GM19468 (cell line): Measurements from ENCODE around the gene MTUS2.
"Not testable (repeated sequence)": the region's sequence is repeated elsewhere in the genome, so short reads cannot be mapped to it uniquely, and the experiment has no call there.

ENCODE experiments used
- ATAC-seq: cut with Tn5 transposase; IDR thresholded peaks from one replicate; pipeline ENCODE4 v1.9.1; 2021; ENCODE audit warnings: mild to moderate bottlenecking, moderate library complexity, moderate number of reproducible peaks; ENCODE audit not compliant: unreplicated experiment; ENCODE audit errors: extremely low read depth

The MTUS2 gene

GRCh38 chr13:29362849-29363604 lies 542.9 kb downstream of the MTUS2 start:
- ATAC-seq: peak; percentile 52

DNA sequence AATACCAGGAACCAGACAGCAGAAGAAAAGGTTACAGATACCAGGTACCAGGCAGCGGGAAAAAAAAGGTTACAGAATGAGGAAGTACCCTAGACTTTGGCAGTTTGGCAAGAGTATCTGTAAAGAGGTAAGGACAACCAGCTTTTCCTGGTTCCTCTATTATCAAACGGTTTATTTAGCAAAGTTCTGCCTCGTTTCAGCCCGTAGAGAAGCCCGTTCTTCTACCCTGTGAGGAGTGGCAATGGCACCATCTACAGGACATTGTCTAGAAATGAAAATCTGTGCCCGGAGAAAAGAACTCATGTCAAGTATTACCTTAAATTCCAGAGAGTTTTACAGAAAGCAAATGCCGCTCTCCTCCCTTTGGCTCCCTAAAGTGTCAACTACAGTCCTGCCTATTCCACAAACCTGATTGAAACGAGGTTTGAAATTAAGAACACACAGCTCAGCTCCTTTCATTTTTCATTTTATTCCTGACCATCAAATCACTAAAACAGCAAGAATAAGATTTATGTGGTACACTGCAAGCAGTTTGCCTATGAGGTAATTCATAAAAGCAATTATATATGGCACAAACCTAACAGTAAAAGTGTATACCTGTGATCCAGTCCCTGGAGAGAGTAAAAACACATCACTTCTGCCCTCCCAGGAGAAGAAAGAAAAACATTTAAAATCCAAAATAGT lies 549.1 kb downstream of the MTUS2 start:
- no peak for ATAC-seq

GRCh38 chr13:29379281-29379680 lies 559.1 kb downstream of the MTUS2 start:
- no peak for ATAC-seq

- no peak for ATAC-seq
These were observed 559.7 kb downstream of the MTUS2 start for GRCh38 chr13:29379865-29380264.

- no peak for ATAC-seq
These were observed 561.9 kb downstream of the MTUS2 start for GRCh38 chr13:29382021-29382420.

DNA sequence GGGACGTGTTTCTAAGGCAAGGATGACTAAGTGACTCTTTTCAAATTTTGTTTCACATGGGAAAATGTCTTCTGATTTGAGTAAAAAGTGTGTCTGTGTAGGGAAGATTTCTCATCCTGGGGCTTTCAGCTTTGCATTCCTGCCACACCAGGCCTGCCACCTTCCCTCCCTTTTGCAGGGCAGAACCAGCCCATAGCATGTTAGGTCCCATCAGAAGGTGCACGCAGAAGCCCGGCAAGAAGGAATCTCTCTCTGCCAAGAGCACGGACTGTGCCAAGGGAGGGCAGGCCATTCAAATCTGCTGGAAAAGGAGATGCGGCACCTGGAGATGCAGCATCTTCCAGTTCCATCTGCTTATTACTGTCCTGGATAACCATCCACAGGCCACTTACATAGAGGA lies 563.3 kb downstream of the MTUS2 start:
- ATAC-seq: no peak

DNA sequence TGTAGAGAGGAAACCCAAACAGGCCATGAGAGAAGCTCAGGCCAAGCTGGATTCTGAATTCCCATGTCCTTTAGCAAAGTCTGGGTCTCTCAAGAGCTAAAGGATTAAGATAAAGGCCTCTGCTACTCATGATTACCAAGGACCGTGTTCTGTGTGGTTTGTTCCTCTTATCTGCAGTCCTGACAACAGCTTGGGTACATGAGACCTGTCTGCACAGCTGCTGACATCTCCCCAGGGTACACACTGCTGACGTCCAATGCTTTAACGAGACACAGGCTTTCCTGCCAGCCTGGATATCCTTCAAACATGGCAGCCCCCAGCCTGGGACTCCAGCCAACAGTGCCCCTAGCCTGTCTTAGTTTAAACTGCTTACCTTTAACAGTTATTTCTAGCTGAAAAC lies 564.3 kb downstream of the MTUS2 start:
- ATAC-seq: no peak

DNA sequence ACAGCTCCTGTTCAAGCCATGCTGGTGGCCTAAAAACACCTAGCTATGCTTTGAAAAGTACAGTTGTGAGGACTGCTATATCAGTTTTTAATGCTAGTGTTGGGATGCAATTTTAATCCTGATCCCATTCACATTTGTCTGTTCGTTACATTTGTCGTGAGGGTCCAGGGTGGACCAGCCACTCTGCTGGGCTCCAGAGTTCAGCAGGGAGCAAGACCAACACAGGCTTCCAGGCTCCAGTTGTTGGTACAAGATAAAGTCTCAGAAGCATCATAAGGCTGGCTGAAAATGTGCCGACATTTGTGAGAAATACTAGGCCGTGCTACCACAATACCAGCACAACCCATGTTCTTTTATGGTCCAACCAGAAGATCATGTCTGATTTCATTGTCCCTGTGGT lies 564.7 kb downstream of the MTUS2 start:
- no peak for ATAC-seq

DNA sequence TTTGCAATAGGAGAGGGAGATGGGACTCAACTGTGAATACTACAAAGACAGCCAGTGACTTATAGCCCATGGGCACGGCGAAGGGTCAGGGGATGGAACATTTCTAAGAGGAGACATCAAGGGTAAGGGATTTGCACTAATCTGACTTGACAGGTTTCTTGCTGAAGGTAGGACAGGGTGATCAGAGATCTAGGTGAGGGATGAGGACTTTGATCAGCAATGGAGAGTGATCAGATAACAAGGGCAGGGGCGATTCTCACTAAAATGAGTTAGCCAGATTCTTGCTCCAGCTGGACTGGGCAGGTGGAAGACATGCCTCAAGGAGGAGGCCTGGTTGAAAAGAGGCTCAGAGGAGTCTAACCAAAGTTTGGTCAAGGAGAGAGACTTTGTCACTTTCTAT lies 566.1 kb downstream of the MTUS2 start:
- no peak for ATAC-seq

DNA sequence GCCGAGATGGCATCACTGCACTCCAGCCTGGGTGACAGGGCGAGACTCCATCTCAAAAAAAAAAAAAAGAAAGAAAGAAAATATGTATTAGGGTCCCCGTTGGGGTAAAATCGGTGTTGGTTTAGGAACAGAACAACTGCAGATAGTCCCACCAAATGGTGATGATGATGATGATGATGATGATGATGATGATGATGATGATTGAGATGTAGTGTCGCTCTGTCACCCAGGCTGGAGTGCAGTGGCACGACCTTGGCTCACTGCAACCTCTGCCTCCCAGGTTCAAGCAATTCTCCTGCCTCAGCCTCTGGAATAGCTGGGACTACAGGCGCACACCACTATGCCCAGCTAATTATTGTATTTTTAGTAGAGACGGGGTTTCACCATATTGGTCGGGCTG lies 570.5 kb downstream of the MTUS2 start:
- ATAC-seq: not testable (repeated sequence)

- ATAC-seq: no peak
These were observed 576.3 kb downstream of the MTUS2 start for GRCh38 chr13:29396446-29396845.

GRCh38 chr13:29397265-29397664 lies 577.1 kb downstream of the MTUS2 start:
- no peak for ATAC-seq

DNA sequence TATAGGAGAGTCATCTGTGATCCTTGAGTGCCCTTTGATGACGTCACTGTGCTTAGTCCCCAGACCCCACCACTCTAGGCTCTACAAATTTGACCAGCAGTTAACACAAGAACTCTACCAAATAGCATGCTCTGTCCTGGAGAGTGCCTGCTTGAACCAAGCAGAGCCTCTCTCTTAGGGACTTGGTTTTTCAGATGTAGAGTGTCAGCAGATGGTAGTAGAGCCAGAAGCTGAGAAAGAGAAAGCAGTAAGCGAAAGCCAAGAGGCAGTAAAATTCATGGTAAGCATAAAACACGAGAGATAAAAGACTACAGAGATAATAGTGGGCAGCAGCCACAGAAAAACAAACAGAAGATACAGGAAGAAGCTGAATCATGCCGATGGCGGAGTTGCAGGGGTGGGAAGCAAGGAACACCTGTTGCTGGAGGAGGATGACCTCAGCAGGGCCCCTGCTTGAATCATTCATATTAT lies 582.1 kb downstream of the MTUS2 start:
- ATAC-seq: no peak

DNA sequence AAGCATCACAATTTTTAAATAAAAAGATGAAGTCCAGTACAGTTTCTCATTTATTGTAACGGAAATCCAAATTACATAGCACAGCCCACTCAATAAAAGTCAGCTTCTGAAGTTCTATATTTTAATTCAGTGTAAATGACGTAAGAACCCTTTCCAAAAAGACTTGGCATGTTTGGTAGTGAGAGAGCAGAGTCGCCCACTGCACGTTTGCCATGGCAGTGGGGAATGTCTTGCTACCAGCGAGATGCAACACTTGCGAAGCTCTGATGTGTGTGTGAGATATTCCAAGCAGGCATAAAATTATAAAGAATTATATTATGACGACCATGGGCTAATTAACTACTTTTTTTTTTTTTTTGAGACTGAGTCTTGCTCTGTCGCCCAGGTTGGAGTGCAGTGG lies 585.3 kb downstream of the MTUS2 start:
- ATAC-seq: no peak

DNA sequence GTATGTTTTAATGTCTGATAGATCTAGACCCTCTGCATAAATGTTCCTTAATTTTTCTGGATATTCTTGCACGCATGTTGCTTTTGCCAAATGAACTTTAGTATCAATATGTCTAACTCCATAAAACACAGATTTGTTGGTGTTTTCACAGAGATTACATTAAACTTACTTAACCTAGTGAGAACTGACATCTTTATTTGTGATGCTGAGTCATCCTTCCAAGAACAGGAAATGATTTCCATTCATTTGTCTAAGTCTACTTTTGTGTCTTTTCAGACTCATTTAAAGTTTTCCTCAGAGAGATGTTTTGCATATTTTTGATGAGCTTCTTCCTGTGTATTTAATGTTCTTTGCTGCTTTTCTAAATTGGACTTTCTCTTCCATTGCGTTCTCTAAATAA lies 591.3 kb downstream of the MTUS2 start:
- no peak for ATAC-seq

GRCh38 chr13:29418026-29418425 lies 597.9 kb downstream of the MTUS2 start:
- ATAC-seq: no peak

DNA sequence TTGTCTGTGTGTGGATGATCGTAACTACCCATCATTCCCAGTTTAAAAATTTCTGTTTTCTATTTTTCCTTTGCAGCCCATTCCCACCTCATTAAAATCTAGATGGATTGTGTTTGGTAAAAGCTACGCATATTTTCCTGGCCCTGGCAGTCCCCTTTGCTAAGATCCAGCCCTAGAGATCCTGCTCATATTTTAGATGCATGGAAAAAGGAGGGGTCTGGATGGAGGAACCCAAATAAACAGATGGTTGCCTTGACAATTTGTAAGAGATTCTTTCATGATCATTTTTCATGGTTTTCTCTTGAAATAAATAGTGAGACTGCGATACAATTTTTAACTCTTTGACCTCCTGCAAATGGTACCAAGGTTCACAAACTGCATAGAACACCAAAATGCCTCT lies 601.0 kb downstream of the MTUS2 start:
- no peak for ATAC-seq

DNA sequence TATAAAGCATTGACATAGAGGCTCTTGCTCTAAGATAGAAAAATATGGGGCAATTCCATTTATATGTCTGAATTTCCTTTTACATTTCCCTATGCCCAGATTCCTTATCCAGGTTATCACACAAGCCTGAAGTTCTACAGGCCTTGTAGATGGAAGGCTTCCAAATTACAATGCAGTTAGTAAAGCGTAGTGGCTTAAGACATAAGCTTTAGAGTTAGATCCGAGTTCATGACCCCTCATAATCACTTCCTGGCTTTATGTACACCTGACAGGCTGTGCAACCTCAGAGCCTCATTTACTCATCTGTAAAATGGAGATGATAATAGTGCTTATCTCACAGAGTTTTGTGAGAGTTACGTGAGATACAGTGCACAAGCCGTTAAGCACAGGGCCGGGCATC lies 601.9 kb downstream of the MTUS2 start:
- no peak for ATAC-seq

GRCh38 chr13:29423050-29423449 lies 602.9 kb downstream of the MTUS2 start:
- no peak for ATAC-seq

GRCh38 chr13:29427937-29428309 lies 607.8 kb downstream of the MTUS2 start:
- no peak for ATAC-seq

DNA sequence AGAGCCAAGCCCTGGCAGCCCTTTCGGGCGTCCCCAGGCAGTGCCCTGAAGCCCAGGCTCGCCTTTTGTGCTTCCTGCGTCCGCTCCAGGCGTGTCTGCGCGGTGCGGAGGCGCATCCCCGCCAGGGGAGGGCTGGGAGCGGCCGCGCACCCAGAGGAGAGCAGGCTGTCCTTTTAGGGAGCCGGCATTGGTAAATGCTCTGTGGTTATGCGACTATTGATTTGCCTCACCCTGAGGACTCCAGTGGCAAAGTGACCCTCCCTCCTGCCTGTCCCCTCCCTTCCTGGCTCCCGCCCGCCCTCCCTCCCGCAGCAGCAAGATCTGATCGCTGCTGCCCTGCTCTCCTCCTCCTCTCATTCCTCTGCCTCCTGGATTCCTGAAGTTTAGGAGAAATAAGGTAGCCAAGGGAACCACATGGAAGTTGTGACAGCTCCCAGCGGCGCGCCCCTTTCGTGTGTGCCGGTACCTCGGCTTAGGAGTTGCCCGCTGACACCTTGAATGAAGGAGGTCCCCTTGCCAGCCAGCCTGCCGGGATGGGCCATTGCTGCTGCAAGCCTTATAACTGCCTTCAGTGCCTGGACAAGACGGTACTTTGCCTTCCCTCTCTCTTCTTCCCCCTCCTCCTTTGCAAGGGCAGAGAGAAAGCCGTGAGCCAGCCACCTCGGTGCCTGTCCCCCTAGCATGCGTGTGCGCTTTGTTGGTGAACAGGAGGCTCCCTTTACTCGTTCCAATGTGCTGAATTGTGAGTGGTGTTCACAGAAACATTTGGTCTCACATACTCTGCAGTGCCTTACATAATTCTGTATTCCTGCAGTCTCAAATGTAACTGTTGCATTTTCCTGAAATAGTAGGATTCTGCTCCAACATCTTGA lies 608.4 kb downstream of the MTUS2 start:
- no peak for ATAC-seq
